ENCODE measurements around the gene SFT2D1.

The SFT2D1 gene

DNA sequence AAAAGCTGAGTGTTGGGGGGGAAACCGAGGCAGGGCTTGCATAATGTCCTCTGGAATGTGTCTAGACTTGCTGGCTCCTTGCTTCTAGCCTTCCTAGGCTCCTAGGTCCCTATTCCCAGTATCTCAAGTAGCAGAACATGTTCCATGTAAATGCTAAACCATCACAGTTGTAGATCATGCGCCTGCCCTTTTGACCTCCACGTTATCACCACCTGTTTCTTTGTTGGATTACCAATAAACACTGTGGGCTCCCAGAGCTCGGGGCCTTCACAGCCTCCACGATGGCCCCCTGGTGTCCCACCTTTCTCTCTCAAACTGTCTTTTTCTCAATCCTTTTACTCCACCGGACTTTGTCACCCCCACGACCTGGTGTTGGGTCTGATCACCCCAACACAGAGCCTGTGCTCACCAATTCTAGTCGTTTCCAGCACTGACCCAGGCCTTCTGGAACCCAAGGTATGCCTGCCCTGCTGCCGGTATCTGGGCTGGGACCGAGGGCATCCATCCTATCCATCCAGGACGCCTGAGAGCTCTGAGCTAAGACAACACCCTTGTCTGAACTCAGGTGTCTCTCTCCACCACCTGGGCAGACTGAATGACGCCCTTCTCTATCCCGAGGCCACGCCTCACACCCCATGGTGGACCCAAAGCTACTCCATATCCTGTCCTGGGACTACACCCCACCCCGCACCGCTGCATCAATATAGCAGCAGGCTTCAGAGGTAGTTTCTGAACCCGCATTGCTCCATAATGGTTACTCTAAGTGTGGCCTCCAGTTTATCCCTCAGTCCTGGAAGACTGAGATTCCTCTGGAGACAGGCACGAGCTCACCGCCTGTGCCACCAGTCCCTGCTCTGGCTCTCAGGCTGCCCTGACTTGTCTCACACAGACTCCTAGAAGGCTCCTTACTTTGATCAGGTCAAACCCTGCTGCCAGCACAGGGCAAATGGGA, 24.8 kb downstream of the SFT2D1 start:
- TF ChIP-seq JUND (IDR thresholded peaks at IDR 0.05; ENCODE audit: low read depth), result no peak
- in situ Hi-C loops (cut with HindIII; ENCODE audit: low pct_unique_long_range_greater_than_20kb, low sequenced_read_pairs), result no loop called here
- no peak for DNase-seq (ENCODE audit: low read depth in 1 of 2, low spot score in 1 of 2)

- no peak for TF ChIP-seq JUND (IDR thresholded peaks at IDR 0.05; ENCODE audit: low read depth)
- in situ Hi-C loops (cut with HindIII; ENCODE audit: low pct_unique_long_range_greater_than_20kb, low sequenced_read_pairs), result no loop called here
- DNase-seq (ENCODE audit: low read depth in 1 of 2, low spot score in 1 of 2), result no peak
Observed at GRCh38 chr6:166315436-166315835, 26.9 kb downstream of the SFT2D1 start.

GRCh38 chr6:166314454-166314853, 27.9 kb downstream of the SFT2D1 start:
- TF ChIP-seq JUND (IDR thresholded peaks at IDR 0.05; ENCODE audit: low read depth), result no peak
- no peak for DNase-seq (ENCODE audit: low read depth in 1 of 2, low spot score in 1 of 2)
- in situ Hi-C loops (cut with HindIII; ENCODE audit: low pct_unique_long_range_greater_than_20kb, low sequenced_read_pairs), result no loop called here

- DNase-seq (ENCODE audit: low read depth in 1 of 2, low spot score in 1 of 2), result peak in 1 of 2 experiments; percentile 5
- in situ Hi-C loops (cut with HindIII; ENCODE audit: low pct_unique_long_range_greater_than_20kb, low sequenced_read_pairs), result no loop called here
- no peak for TF ChIP-seq JUND (IDR thresholded peaks at IDR 0.05; ENCODE audit: low read depth)
Observed at GRCh38 chr6:166313255-166314070, 28.9 kb downstream of the SFT2D1 start.

- in situ Hi-C loops (cut with HindIII; ENCODE audit: low pct_unique_long_range_greater_than_20kb, low sequenced_read_pairs), result no loop called here
- TF ChIP-seq JUND (IDR thresholded peaks at IDR 0.05; ENCODE audit: low read depth), result no peak
- DNase-seq (ENCODE audit: low read depth in 1 of 2, low spot score in 1 of 2), result no peak
Observed at GRCh38 chr6:166312832-166313231, 29.5 kb downstream of the SFT2D1 start.

DNA sequence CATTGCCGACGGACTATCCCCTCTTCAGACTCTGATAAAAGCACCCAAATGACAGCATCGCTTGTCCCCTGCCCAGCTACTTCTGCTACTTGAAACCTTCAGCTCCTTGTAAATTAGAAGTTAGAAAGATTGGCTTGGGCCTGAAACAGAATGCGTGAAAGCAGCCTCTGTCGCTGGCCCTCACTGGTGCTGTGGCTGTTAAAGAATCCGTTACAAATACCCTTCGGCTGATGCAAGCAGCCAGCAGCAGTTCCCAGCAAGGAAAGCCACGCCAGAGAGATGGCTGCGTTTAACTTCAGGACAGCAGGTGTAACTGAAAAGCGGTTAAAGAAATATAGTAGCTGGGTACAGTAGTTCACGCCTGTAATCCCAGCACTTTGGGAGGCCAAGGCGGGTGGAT, 31.7 kb downstream of the SFT2D1 start:
- in situ Hi-C loops (cut with HindIII; ENCODE audit: low pct_unique_long_range_greater_than_20kb, low sequenced_read_pairs), result no loop called here
- DNase-seq (ENCODE audit: low read depth in 1 of 2, low spot score in 1 of 2), result no peak
- TF ChIP-seq JUND (IDR thresholded peaks at IDR 0.05; ENCODE audit: low read depth), result no peak

DNA sequence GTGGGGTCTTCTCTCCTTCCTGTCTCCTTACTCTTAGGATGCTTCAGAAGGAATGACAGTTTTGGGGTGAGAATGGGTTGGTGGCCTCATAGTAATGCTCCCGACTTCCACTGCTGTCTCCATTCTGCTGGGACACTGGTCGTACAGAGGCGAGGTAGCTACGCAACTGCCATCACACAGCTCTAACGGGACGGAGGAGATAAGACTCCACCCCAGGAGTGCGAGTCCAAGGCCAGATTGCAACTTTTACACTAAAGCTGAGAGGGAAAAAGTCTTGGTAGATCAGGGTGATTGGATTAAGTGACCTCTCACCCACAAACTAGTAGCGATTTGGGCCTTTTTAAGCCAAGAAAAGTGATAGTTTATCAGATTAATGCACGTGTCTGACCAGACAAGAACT, 32.4 kb downstream of the SFT2D1 start:
- TF ChIP-seq JUND (IDR thresholded peaks at IDR 0.05; ENCODE audit: low read depth), result no peak
- DNase-seq (ENCODE audit: low read depth in 1 of 2, low spot score in 1 of 2), result no peak
- in situ Hi-C loops (cut with HindIII; ENCODE audit: low pct_unique_long_range_greater_than_20kb, low sequenced_read_pairs), result no loop called here

DNA sequence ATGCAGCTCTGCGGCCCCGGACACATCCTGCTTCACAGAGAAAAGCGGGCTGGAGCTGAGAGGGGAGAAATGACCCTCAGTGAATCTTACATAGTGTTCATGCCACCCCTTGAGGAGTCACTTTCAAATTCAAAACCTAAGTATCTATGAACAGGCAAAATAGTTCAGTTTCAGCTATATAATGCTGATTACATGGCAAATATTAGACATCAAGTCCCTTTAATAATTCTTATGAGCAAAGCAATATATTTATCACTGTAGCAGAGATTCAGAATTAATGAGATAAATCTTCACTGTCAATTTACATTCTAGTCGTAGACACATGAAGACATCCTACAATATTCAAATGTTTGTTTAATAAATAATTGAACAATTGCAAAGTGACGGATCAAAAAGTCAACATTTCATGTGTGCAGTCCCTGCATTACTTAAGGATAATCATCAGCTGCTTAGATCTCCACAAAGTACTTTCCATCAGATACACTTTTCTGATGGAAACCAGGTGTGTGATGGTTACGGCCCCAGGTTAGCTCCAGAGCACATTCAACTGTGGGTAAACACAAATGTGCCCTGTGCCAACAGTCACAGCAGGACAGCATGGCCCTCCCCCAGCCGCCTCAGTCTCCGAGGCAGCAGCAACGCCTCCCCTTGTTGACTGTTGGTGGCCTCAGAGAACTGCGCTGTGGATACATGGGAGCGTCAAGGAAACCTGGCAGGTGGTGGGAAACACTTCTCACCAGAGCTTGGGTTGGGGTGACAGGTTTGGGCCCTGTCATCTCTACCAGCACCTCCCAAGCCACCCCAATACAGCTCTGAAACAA, 33.4 kb downstream of the SFT2D1 start:
- in situ Hi-C loops (cut with HindIII; ENCODE audit: low pct_unique_long_range_greater_than_20kb, low sequenced_read_pairs), result no loop called here
- no peak for TF ChIP-seq JUND (IDR thresholded peaks at IDR 0.05; ENCODE audit: low read depth)
- DNase-seq (ENCODE audit: low read depth in 1 of 2, low spot score in 1 of 2), result peak; percentile 28 to 64

GRCh38 chr6:166308033-166308768, 34.1 kb downstream of the SFT2D1 start, which contains the start of gene PRR18:
Gene PRR18, minus strand, starts transcription at chr6:166308392. Its CDS starts 250 bp downstream, at chr6:166308142.
- peak; percentile 15 to 37 for DNase-seq (ENCODE audit: low read depth in 1 of 2, low spot score in 1 of 2)
- TF ChIP-seq JUND (IDR thresholded peaks at IDR 0.05; ENCODE audit: low read depth), result no peak
- in situ Hi-C loops (cut with HindIII; ENCODE audit: low pct_unique_long_range_greater_than_20kb, low sequenced_read_pairs), result no loop called here

DNA sequence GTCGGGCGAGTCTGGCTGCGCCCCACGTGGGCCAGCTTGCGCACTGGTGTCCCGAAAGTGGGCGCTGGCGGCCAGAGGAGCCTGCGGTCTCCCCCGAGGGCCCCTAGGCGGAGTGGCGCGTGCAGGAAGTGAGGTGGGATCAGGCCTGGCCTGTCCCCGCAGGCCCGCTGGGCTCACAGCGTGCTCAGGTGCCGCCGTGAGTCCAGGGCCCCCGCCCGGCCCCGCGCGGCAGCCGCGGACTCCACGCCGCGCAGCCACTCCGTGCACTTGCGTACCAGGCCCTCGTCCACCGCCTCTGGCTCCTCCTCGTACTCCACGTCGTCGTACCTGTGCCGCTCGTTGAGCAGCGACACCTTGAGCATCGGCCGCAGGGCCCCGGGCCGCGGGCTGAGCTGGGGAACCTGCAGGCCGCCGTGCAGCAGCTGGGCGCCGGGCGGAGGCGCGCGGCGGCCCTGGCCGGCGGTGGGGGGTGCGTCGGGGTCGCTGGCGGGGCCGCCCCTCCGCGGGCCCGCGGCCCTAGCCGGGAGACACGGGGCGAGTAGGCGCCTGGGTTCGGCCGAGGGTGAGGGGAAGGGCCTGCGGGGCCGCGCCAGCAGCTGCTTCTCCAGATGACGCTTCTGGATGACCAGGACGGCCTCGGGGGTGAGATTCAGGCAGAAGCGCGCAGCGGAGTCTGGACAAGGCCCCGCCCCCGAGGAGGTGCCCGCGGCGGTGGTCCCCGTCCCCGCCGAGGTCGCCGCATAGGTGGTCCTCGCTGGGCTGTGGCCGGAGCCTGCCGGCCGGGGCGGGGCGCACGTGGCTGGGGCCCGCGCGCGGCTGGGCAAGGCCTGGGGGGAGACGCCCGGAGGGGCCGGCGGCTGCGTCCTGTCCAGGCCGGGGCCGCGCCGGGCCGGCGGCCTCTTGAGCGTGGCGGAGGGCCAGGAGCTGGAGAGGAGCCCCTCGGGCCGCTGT, 35.0 kb downstream of the SFT2D1 start:
- in situ Hi-C loops (cut with HindIII; ENCODE audit: low pct_unique_long_range_greater_than_20kb, low sequenced_read_pairs), result no loop called here
- DNase-seq (ENCODE audit: low read depth in 1 of 2, low spot score in 1 of 2), result no peak
- no peak for TF ChIP-seq JUND (IDR thresholded peaks at IDR 0.05; ENCODE audit: low read depth)
